HFFc6 (cell line): ENCODE measurements around the gene GPR55. TPM values are rescaled to one million over a fixed set of nuclear protein-coding genes. Genes with fewer than 3 reads are reported as not detected.

Experiments used
- DNase-seq: peaks from one replicate; pipeline ENCODE4 v3.0.0-alpha.2; 2018
- H3K27ac Mint-ChIP-seq: 2 replicates; pipeline ENCODE4 v1.8.0; 2020; ENCODE audit warnings: mild to moderate bottlenecking, mixed read lengths
- H3K27me3 Mint-ChIP-seq: 2 replicates; pipeline ENCODE4 v1.8.0; 2021; ENCODE audit warnings: mild to moderate bottlenecking, moderate library complexity, mixed read lengths; ENCODE audit not compliant: insufficient read depth
- H3K36me3 Mint-ChIP-seq: 2 replicates; pipeline ENCODE4 v1.8.0; 2021; ENCODE audit warnings: low read depth, mixed read lengths
- H3K4me1 Mint-ChIP-seq: 2 replicates; pipeline ENCODE4 v1.8.0; 2020; ENCODE audit warnings: low read depth, mixed read lengths
- H3K4me3 Mint-ChIP-seq: 2 replicates; pipeline ENCODE4 v1.8.0; 2020; ENCODE audit warnings: mild to moderate bottlenecking, moderate library complexity, mixed read lengths
- H3K9me3 Mint-ChIP-seq: 2 replicates; pipeline ENCODE4 v1.8.0; 2020; ENCODE audit warnings: mild to moderate bottlenecking, mixed read lengths
- CTCF ChIP-seq: fragments of 200-600 bp; sonication (generic); IDR thresholded peaks from 2 replicates; pipeline ENCODE4 v1.5.0; 2021; ENCODE audit warnings: antibody characterized with exemption, mild to moderate bottlenecking
- total RNA-seq, 6 experiments: library from RNA; stranded (reverse); fragmentation: NEBNext Ultra II Directional; extraction: Animal tissue kit (Norgen Biotek cat#: 25700); gene quantifications; 2 replicates in 1 of 6; 3 replicates in 5 of 6; pipeline ENCODE4 v1.2.3, GENCODE V29; 2021

Gene GPR55
- total RNA-seq, 6 experiments from 2014 or later: not detected

- Mint-ChIP-seq H3K4me1 (no peaks in the 10 kb centered on the region), H3K9me3 (no peaks in the 10 kb centered on the region; the same call in 1 of the 2 replicates), H3K27me3 (peaks cover 33% of the 10 kb centered on the region), H3K27ac (no peak overlapping the region), H3K4me3 (no peak overlapping the region), H3K36me3 (no peaks in the 10 kb centered on the region)
- DNase-seq: no peak
- TF ChIP-seq CTCF: no peak
Measured at GRCh38 chr2:230889911-230890601, 35.0 kb downstream of the GPR55 start.

- Mint-ChIP-seq H3K4me3 (no peak overlapping the region), H3K27me3 (peaks cover 28% of the 10 kb centered on the region), H3K4me1 (no peaks in the 10 kb centered on the region), H3K9me3 (no peaks in the 10 kb centered on the region; the same call in 1 of the 2 replicates), H3K27ac (no peak overlapping the region), H3K36me3 (no peaks in the 10 kb centered on the region)
- no peak for TF ChIP-seq CTCF
- no peak for DNase-seq
Measured at GRCh38 chr2:230888824-230889400, 36.1 kb downstream of the GPR55 start.

GRCh38 chr2:230887342-230887741 lies 37.7 kb downstream of the GPR55 start:
- Mint-ChIP-seq H3K4me3 (no peak overlapping the region), H3K36me3 (no peaks in the 10 kb centered on the region), H3K27ac (no peak overlapping the region), H3K27me3 (peaks cover 22% of the 10 kb centered on the region), H3K9me3 (no peaks in the 10 kb centered on the region; the same call in 1 of the 2 replicates), H3K4me1 (no peaks in the 10 kb centered on the region)
- DNase-seq: no peak
- TF ChIP-seq CTCF: no peak

- Mint-ChIP-seq H3K36me3 (no peaks in the 10 kb centered on the region), H3K27ac (no peak overlapping the region)
Measured at GRCh38 chr2:230886671-230887071, 38.4 kb downstream of the GPR55 start.

GRCh38 chr2:230886206-230886605 lies 38.8 kb downstream of the GPR55 start:
- H3K27me3 Mint-ChIP-seq: peaks cover 15% of the 10 kb centered on the region
- H3K36me3 Mint-ChIP-seq: no peaks in the 10 kb centered on the region
- no peak overlapping the region for H3K4me3 Mint-ChIP-seq
- TF ChIP-seq CTCF: no peak
- DNase-seq: no peak
- no peaks in the 10 kb centered on the region for H3K9me3 Mint-ChIP-seq
- H3K4me1 Mint-ChIP-seq: no peaks in the 10 kb centered on the region
- no peak overlapping the region for H3K27ac Mint-ChIP-seq

More at GRCh38 chr2:230886671-230887071, 38.4 kb downstream of the GPR55 start:
- no peak for TF ChIP-seq CTCF
- Mint-ChIP-seq H3K27me3 (peaks cover 17% of the 10 kb centered on the region), H3K4me1 (no peaks in the 10 kb centered on the region), H3K4me3 (no peak overlapping the region), H3K9me3 (no peaks in the 10 kb centered on the region)
- DNase-seq: no peak
